Measurements from ENCODE around the gene SHMT2. TPM values are rescaled to one million over a fixed set of nuclear protein-coding genes. Genes with fewer than 3 reads are reported as not detected.

The SHMT2 gene
- total and polyA plus RNA-seq, 9 of the 15 experiments (the other 6 are each of a cell fraction or from before 2014, with no cell fraction given), result 46.1 to 319 (median 115) TPM

DNA sequence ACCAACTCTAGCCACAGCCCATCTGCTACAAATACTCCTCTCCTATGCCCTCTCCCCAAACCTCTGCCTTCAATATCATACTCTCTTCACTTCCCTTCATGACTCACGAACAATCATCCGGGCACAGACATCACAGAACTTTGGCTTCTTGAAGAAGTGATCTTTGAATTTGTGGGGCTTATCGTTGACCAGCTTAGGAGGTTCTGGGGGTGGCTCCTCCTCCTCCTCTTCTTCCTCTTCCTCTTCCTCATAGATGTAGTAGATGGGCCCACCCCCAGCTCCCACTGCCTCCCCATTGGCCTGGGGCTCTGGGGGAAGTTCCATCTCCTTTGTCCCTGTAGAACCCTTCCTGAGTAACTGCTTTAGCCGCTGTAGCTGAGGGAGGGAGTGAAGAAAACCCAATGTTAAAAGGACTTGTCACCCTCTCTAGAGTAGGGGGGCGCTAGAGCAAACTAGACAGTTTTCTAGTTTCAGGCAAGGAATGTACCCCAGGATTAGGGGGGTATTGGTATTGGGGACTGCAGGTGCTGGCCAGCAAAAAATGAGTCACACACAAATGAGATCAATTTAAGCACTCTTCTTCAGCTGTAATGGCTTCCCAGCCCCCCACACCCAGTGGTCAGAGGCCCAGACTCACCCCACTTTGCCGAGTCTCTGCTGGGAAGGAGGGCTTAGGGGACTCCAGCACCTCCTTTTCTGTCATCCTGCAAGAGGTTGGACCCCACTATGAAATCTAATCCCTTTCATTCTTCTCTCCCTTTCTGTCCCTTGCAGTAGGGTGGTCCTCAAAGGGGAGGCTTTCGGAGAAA, 19.6 kb downstream of the SHMT2 start (continued):
- TF ChIP-seq, protein P1, sequence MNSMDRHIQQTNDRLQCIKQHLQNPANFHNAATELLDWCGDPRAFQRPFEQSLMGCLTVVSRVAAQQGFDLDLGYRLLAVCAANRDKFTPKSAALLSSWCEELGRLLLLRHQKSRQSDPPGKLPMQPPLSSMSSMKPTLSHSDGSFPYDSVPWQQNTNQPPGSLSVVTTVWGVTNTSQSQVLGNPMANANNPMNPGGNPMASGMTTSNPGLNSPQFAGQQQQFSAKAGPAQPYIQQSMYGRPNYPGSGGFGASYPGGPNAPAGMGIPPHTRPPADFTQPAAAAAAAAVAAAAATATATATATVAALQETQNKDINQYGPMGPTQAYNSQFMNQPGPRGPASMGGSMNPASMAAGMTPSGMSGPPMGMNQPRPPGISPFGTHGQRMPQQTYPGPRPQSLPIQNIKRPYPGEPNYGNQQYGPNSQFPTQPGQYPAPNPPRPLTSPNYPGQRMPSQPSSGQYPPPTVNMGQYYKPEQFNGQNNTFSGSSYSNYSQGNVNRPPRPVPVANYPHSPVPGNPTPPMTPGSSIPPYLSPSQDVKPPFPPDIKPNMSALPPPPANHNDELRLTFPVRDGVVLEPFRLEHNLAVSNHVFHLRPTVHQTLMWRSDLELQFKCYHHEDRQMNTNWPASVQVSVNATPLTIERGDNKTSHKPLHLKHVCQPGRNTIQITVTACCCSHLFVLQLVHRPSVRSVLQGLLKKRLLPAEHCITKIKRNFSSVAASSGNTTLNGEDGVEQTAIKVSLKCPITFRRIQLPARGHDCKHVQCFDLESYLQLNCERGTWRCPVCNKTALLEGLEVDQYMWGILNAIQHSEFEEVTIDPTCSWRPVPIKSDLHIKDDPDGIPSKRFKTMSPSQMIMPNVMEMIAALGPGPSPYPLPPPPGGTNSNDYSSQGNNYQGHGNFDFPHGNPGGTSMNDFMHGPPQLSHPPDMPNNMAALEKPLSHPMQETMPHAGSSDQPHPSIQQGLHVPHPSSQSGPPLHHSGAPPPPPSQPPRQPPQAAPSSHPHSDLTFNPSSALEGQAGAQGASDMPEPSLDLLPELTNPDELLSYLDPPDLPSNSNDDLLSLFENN (IDR thresholded peaks at IDR 0.05; ENCODE audit: low read depth in 2 of 2, low read length in 2 of 2), result no peak
- no peak for TF ChIP-seq JUND (IDR thresholded peaks at IDR 0.05; ENCODE audit: borderline replicate concordance, low read depth, low read length)
- TF ChIP-seq JUND (tag; IDR thresholded peaks at IDR 0.05; ENCODE audit: borderline replicate concordance, low read depth, low read length), result no peak
- peak; percentile 58 for TF ChIP-seq CBFA2T2 (conservative IDR thresholded peaks at IDR 0.05)
- TF ChIP-seq ARID1B (IDR thresholded peaks at IDR 0.05), result peak; percentile 62; the same call in 1 of the 2 replicates

DNA sequence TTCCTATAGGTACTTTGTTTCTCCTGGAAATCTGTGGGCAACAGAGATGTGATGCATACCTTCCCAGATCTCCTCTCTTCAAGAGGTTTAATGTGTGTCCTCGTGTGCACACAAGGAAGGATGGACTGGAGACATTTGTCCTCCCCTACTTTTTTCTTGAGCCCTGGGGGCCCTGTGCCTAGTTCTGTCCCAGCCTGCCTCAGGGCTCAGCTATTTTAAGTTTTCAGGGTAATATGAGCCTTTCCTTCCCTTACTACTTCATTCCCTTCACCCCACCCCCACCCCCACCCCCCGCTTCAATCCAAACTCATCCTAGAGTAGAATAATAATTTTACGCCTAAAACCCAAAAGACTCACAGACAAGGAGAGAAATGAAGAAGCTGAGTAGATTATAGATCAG, 21.0 kb downstream of the SHMT2 start:
- Histone ChIP-seq H3K4me2 (ENCODE audit: insufficient read depth, low read length) (no peak overlapping the region), H2AFZ (ENCODE audit: low read depth, low read length) (no peak overlapping the region), H3K27me3 (ENCODE audit: control insufficient read depth in 2 of 2, insufficient read depth in 2 of 2, low read length in 2 of 2) (no peaks in the 10 kb centered on the region), H3K9me3 (replicated peaks; ENCODE audit: control insufficient read depth, insufficient read depth, low read depth, low read length) (no peaks in the 10 kb centered on the region), H3K9me1 (ENCODE audit: control insufficient read depth, insufficient read depth, low read length) (no peaks in the 10 kb centered on the region), H4K20me1 (replicated peaks; ENCODE audit: control insufficient read depth, insufficient read depth, low read length) (no peaks in the 10 kb centered on the region), H3K36me3 (ENCODE audit: control insufficient read depth, insufficient read depth, low read length) (no peaks in the 10 kb centered on the region; the same call in 2 of the 3 replicates), H3K4me3 (no peak overlapping the region), H3K4me1 (replicated peaks in 1 of 2; ENCODE audit: control insufficient read depth in 2 of 2, insufficient read depth in 2 of 2, low read length in 2 of 2) (peaks cover 7 to 10% of the 10 kb centered on the region in 2 experiments; a peak in 4 of 5 replicates), H3K27ac (ENCODE audit: extremely low read depth, low read depth, low read length) (no peak overlapping the region), H3K9ac (ENCODE audit: insufficient read depth in 1 of 2, low read depth in 2 of 2, low read length in 2 of 2) (no peak overlapping the region), H3K79me2 (ENCODE audit: control insufficient read depth, insufficient read depth, low read length) (no peaks in the 10 kb centered on the region)
- FAIRE-seq (no peak), DNase-seq (ENCODE audit: extremely low read depth in 1 of 4, low spot score in 3 of 4) (no peak), ATAC-seq (no peak)
- ChIA-PET CTCF (ENCODE audit: low intra/inter-chr PET ratio) (no interaction called here), POLR2A (interaction anchor here (0.9 to 1.7 kb wide), 3 partner anchors 10 to 64 kb away, joined by 3 read pairs; no protein-coding TSS in a partner anchor)
- intact Hi-C loops (cut with micrococcal nuclease), result no loop called here
- in situ Hi-C loops (cut with MboI), result no loop called here
- BruUV-seq (replicated peaks), result no TSS peak
- 81% methylated on average over 3 of the region's 3 CpGs for WGBS (ENCODE audit: insufficient coverage, low coverage, missing lambda C conversion rate)
- TF ChIP-seq ZNF764 (CRISPR knock-in tag; IDR thresholded peaks at IDR 0.05; ENCODE audit: low read depth), result no peak
- TF ChIP-seq, protein P2, sequence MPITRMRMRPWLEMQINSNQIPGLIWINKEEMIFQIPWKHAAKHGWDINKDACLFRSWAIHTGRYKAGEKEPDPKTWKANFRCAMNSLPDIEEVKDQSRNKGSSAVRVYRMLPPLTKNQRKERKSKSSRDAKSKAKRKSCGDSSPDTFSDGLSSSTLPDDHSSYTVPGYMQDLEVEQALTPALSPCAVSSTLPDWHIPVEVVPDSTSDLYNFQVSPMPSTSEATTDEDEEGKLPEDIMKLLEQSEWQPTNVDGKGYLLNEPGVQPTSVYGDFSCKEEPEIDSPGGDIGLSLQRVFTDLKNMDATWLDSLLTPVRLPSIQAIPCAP (CRISPR knock-in tag; IDR thresholded peaks at IDR 0.05; ENCODE audit: borderline replicate concordance), result no peak
- no peak for TF ChIP-seq ZNF124 (CRISPR knock-in tag; IDR thresholded peaks at IDR 0.05)
- no peak for TF ChIP-seq TARDBP (IDR thresholded peaks at IDR 0.05)
- no peak for TF ChIP-seq RAD21 (CRISPR knock-in tag; conservative IDR thresholded peaks at IDR 0.05 in 1 of 2, IDR thresholded peaks at IDR 0.05 in 1 of 2)
- TF ChIP-seq, protein P3, sequence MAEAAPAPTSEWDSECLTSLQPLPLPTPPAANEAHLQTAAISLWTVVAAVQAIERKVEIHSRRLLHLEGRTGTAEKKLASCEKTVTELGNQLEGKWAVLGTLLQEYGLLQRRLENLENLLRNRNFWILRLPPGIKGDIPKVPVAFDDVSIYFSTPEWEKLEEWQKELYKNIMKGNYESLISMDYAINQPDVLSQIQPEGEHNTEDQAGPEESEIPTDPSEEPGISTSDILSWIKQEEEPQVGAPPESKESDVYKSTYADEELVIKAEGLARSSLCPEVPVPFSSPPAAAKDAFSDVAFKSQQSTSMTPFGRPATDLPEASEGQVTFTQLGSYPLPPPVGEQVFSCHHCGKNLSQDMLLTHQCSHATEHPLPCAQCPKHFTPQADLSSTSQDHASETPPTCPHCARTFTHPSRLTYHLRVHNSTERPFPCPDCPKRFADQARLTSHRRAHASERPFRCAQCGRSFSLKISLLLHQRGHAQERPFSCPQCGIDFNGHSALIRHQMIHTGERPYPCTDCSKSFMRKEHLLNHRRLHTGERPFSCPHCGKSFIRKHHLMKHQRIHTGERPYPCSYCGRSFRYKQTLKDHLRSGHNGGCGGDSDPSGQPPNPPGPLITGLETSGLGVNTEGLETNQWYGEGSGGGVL (CRISPR knock-in tag; IDR thresholded peaks at IDR 0.05), result no peak

All from K562 (cell line).